HS-5 (cell line): Measurements from ENCODE around the gene CDCA4.

Experiments
- DNase-seq: peaks from one replicate; pipeline ENCODE4 v3.0.0-alpha.2; 2012; ENCODE audit warnings: low read depth

CDCA4 gene

DNA sequence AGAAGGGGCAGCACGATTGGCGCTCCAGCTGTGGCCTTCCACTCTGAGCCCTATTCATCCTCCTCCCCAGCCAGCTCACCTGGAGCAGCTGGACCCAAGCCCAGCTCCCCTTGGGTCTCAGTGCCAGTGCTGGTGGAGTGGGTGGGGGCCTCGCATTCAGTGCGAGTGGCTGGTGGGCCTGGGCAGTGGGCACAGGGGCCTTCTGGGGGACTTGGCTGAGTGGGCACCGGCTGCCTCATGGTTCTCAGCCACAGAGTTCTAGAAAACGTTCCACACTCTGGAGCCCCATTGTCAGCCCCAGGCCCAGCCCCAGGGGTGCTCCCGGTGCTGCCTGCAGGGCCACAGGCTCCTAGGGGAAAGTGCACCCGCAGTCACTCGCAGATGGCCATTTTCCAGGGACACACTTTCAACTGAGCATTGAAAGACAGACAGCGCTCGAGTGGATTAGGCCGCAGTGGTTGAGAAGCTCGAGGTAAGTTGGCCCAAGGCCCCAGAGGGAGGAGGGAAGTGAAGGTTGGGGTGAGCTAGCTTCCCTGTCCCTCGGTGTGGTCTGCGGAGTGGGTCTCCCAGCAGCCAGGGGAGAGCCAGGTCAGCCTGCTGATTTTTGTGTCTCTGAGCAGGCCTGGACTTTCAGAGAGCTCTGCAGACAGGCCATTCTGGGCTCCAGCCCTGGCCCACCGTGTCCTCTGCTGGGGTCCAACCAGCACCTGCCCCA is 31.5 kb downstream of the CDCA4 start:
- DNase-seq = no peak

DNA sequence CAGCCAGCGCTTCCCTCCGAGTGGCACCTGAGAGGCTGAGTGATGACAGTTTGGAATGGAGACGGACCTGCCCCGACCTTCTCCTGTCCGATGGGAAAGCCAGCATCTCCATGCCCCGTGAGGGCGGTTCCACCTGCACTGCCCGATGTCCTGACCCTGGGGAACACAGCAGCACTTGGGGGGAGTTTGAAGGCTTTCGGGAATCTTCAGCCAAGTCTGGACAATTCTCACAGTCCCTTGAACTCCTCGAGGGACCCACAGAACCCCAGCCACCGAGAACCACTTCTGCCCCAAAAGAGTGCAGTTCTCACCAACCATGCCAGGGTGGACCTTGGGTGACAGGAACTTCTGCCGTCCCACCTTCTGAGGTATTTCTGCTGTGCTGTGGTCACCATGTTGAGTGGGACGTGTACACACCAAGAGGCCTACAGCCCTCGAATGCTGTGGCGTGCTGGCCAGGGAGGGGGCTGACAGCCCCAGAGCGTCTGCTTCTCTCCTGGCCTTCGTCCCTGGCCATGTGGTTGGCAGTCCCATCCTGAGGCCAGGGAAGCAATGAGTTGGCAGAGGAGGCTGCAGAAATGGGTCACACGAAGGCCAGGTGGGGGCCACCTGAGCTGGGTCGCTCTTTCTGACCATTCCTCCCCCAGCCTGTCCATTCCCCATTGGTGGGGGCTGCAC is 34.3 kb downstream of the CDCA4 start:
- DNase-seq = no peak

DNA sequence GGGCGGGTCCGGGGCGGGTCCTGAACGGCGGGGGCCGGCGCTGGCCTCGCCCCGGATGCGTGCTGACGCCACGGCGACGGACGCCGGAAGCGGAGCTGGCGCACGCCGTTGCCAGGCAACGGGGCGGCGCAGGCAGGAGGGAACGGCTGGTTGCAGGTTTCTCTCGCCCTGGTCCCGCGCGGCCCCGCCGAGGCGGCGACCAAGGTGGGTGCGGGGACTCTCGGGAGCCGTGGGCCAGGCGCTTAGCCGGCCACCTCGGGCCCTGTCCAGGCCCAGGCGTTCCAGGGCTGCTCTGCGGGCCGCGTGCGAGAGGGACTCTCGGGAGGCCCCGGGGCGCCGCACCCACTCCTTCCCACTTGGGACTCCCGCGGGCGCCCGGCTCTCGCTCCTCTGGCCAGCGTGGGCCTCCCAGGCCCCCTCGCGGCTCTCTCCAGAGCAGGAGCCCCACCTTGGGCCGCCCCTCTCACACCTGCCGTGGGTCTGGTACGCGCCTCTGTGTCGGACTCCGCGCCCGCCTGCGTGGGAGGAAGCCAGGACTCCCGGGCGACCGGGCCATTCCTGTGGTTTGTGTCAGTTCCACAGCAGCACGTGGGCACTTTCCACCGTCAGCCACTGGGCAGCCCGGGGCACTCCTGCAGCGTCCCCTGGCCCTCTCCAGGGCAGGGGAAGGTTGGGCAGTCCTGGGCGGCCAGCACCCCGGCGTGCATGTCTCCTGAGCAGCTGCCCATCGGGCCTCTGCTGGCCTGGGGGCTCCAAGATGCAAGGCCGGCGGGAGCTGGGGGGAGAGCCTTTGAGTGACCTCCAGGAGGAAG is 35.0 kb downstream of the CDCA4 start, which contains the start of gene CLBA1:
CLBA1 (plus strand) TSS at position 114 of the 812 bp plus-strand sequence; CDS start at position 758, 644 bp downstream.
- peak; percentile 39 for DNase-seq

DNA sequence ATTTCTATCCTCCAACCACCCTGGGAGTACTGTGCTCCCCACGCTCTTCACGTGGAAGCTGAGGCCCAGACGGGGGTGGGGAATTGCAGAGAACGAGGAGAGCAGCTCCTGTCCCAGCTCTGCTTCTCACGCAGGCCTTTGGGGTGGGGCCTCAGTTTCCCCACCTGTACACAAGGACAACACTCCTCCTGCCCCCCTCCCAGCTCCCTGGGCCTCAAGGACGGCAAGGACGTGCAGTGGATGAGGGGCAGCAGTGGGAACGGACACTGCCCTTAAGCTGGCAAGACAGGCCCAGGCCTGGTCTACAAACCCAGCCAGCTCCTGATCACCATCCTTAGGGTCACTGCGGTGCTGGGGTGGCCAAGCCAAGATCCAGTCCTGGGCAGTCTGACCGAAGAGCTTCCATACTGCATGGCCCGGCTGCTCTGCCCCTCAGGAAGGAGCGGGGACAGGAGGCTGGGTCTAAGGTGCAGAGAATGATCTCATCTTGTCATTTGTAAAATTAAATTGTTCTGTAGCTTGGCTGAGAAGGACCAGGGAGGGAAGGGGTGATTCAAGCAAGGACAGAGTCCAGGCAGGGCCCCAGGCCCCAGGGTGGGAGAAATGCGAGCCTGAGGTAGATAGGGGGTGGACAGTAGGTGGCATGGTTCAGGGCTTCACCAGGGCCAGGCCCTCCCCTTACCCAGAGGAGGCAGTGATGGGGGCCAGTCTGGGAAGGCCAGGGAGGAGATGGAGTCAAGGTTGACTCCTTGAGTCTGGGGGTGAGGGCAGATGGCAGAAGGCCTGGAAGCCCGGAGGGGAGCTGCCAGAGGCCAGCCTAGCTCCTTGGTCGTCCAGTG is 36.6 kb downstream of the CDCA4 start:
- no peak for DNase-seq

- no peak for DNase-seq
These were observed 37.6 kb downstream of the CDCA4 start for GRCh38 chr14:104983231-104983721.

GRCh38 chr14:104982548-104983230 is 38.2 kb downstream of the CDCA4 start:
- no peak for DNase-seq

GRCh38 chr14:104981699-104982541 is 39.0 kb downstream of the CDCA4 start:
- no peak for DNase-seq

DNA sequence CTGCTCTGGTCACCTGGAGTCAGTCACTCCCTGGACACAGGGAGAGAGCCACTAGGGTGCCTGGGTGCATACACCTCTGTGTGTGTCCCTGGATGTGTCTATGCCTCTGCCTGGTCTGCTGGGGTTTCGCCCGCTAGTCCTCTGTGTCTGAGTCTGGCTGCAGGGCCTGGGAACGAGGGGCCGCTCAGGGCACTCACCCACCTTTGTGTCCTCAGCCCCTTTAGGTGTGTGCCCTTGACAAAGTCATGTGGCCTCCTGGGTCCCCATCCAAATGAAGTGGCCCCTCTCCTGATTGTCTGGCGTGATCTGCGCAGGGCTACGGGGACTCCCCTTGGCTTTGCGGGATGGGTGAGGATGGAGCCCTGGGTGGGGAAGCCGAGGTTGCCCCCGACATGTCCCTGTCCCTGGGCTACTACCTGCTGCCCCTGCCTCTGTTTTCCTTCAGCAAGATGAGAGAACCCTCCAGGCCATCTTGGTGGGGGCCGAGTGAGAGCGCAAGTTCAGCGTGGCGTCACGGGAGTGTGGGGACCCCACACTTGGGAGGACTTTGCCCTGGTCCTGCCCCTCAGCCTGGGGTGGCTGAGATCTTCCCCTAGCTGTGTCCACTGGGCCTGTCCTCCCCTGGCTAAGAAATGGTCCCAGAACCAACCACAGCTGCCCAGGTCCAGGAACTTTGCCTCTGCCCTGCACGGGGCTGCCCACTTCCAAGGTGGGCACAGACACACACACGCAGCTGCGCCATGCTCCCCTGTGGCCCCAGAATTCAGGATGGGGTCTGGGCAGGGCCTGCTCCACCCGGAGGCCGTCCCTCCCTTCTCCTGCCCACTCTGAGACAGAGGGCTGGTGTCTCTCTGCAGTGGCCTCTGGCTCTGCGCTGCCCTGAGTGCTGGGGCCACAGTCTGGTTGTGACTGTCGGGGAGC is 40.0 kb downstream of the CDCA4 start:
- no peak for DNase-seq

DNA sequence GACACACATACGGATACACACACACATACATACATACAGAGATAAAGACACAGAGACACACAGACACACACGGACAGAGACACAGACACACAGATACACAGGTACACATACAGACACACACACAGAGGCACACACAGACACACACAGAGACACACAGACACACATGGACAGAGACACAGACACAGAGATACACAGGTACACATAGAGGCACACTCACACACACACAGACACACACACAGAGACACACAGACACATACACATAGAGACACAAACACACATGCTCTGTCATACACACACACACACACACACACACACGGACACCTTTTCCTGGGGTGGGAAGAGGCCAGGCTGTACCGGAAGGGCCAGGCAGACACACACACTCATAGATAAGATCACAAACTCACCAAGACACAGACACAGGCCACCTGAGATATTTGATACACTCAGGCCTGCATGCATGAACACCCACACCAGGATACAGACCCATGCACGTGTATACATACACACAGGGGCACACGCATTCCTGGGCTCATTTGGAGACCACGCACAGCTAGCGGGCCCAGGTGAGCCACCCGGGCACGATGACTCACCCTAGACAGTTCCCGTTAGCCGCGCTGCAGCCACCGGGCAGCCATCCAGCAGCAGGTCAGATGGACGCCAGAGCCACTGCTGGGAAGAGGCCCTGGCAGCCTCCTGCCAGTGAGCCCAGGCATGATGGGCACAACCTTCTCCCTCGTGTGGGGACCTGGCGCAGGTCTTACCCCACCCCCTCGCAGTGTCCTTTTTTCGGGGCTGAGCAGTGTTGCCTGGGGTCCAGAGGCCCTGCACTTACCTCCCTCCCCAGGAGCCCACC is 40.9 kb downstream of the CDCA4 start:
- no peak for DNase-seq

DNA sequence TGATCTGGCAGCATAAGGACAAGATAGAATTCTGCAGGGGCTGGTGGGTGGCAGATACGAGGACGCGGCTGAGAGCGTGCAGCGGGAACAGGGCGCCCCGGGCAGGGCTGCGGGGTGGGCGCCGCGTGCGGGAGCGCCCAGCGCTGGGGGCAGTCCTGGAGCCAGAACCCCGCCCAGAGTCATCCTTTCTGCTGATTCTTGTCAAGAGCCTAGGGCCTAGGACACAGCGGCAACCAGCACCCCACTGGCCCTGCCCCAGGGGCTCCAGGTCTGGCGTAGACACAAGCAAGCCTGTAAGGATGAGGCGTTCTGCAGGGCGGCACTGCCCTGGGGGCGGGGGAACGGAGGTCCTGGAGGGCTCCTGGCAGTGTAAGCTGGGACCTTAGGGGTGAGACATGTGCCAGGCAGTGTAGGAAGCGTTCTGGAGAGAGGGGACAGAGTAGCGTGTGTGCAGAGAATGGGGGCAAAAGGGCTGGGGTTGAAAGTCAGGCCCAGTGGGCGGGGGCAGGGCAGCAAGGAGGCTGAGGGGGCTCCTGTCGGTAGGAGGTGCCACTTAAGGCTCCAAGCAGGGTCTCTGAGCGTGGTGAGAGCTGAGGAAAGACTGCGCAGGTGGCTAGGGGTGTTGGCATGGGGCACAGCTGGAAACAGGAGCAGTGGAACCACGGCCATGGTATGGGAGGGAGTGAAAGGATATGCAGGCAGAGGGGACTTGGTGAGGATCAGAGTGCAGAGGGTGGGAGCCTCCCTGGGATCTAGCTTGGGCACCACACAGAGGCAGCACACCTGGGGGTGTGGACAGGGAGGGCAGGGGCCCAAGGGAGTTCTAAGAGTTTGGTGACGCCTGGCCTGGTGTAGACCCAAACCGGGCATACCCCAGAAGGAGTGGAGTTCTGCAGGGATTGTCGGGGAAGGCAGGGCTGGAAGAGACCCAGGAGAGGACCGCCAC is 41.9 kb downstream of the CDCA4 start:
- DNase-seq = no peak

DNA sequence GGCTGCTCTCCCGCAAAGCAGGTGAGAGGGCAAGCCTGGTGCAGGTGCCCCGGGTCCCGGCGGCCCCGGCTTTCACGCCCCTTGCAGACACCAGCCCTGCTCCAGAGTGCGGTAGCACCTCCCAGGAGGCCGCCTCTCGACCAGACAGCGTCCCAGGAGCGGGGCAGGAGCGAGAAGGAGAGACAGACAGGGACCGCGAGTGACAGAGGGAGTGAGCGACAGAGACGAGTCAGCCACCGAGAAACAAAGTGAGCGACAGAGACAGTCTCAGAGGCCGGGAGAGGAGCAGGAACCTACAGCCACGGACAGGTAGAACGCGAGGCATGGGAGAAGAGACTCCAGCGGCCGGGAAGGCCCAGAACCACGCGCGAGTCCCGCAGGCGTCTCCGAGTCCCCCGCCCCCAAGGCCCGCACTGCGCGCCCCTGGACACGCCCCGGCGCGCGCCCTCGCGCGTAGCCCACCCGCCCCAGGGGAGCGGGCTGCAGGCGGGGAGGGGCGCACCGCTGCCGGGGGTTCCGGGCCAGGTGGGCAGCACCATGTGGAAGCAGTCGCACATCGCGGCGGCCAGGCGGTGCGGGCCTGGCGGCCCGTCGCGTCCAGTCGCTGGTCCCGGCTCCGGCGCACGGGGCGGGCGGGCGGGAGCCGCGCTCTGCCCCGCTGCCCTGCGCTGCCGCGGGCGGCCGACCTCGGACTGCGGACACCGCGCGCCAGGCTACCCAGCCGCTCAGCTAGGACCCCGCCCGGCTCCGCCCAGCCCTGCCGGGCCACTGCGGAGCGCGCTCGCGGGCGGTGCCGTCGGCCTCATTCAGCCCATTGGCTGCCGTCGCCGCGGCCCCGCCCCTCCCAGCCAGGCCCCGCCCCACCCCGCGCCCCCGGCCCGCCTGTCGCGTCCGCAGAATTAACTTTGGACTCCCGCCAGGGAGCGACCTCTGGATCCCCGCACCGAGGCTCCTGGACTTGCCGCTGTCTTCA is 42.9 kb downstream of the CDCA4 start, which contains the start of gene AHNAK2:
AHNAK2 (minus strand) TSS at position 694 of the 973 bp plus-strand sequence; CDS start at position 557, 137 bp downstream.
- no peak for DNase-seq

GRCh38 chr14:104977008-104977680 is 43.7 kb downstream of the CDCA4 start:
- no peak for DNase-seq

DNA sequence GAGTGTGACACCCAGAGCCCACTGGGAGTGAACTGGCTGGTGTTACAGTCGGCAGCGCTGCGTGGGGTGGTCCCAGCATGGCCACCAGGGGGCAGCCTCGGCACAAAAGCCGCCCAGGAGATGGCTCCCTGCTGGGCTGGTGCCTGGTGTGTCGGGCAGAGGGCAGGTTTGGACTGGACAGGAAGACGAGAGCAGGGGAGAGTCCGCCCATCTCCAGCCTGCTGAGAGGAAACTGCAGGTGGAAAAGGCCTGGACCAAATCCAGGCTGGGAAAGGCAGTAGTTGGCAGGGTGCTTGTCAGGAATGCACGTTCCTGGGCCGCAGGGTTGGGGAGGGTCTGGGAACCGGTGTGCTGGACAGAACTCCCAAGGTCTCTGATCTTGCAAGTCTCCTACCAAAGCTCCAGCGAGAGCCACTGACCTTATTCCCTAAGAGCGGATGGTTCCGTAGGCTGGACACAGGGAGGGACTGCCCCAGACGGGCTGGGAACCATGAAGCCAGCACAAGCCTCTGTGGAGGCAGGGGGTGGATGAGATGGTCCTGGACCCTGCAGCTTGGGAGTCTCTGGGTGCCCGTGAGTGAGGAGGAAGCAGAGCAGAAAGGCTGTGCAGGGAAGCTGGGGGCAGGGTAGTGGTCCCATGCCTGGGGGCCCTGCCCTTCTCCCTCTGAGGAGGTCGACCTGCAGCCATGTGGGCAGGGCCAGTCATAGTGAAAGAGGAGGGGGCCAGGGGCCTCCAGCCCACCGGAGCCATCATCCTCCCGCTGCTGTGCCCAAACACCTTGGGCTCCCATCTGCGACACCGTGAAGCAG is 44.5 kb downstream of the CDCA4 start:
- DNase-seq = no peak
